22Rv1 (cell line): ENCODE data around the gene PPP6R2.

ENCODE experiments used
- CTCF ChIP-seq: fragments of 450-650 bp; IDR thresholded peaks from 2 replicates; pipeline ENCODE4 v1.5.1; 2017; ENCODE audit warnings: mild to moderate bottlenecking
- ZFX ChIP-seq: fragments of 450-650 bp; IDR thresholded peaks from 2 replicates; pipeline ENCODE4 v1.6.1; 2017; ENCODE audit warnings: antibody characterized with exemption, borderline replicate concordance

GRCh38 chr22:50470491-50470890 lies 127.4 kb downstream of the PPP6R2 start:
- TF ChIP-seq ZFX (no peak), CTCF (no peak)
